ENCODE measurements around the gene RGL2.
A peak's percentile ranks its signal among the peaks of the same experiment; 100 is the strongest.

DNA sequence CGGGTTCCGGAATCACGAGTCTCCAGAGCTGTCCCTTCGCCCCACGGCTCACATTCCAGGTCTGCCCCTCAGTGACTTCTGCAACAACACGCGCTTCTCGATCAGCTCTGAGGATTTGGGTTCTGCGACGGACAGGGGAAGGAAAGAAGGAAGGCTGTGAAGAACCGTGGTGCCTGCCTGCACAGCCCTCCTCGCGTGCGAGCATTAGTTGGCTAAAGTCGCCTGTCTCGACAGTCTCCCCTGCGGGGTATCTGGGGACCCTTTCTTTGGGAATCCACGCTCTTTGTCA is 50.2 kb downstream of the RGL2 start:
- TF ChIP-seq, protein P1, sequence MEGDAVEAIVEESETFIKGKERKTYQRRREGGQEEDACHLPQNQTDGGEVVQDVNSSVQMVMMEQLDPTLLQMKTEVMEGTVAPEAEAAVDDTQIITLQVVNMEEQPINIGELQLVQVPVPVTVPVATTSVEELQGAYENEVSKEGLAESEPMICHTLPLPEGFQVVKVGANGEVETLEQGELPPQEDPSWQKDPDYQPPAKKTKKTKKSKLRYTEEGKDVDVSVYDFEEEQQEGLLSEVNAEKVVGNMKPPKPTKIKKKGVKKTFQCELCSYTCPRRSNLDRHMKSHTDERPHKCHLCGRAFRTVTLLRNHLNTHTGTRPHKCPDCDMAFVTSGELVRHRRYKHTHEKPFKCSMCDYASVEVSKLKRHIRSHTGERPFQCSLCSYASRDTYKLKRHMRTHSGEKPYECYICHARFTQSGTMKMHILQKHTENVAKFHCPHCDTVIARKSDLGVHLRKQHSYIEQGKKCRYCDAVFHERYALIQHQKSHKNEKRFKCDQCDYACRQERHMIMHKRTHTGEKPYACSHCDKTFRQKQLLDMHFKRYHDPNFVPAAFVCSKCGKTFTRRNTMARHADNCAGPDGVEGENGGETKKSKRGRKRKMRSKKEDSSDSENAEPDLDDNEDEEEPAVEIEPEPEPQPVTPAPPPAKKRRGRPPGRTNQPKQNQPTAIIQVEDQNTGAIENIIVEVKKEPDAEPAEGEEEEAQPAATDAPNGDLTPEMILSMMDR (IDR thresholded peaks at IDR 0.05): peak in 1 of 3 donors; percentile 4
- TF ChIP-seq POLR2A (IDR thresholded peaks at IDR 0.05): no peak
